GM10248 (cell line): ENCODE data around the gene IL18.

Experiments
- CTCF ChIA-PET: fragments of 300-600 bp; sonication (Branson Sonifier 250); formaldehyde crosslinking; extraction: SDS; loops from one replicate; lab custom pipeline; 2021; ENCODE audit warnings: antibody characterized with exemption; lab: Yijun Ruan, JAX
- POLR2A ChIA-PET: fragments of 350-650 bp; sonication (Branson Sonifier 250); formaldehyde crosslinking; extraction: SDS; loops from one replicate; lab custom pipeline; 2020; ENCODE audit warnings: antibody characterized with exemption; lab: Yijun Ruan, JAX
- DNase-seq: peaks from one replicate; pipeline ENCODE4 v3.0.0; 2012; ENCODE audit errors: extremely low spot score
- CTCF ChIP-seq: IDR thresholded peaks from 2 replicates; pipeline ENCODE4 v1.5.1; 2012; ENCODE audit warnings: mild to moderate bottlenecking, low read depth; ENCODE audit errors: extremely low read depth, missing control alignments, control extremely low read depth

Gene IL18

GRCh38 chr11:112115386-112115785 lies 48.5 kb downstream of the IL18 start:
- ChIA-PET POLR2A (interaction anchor here (0.5 kb wide), 1 partner anchor 87 kb away, joined by 8 read pairs; no protein-coding TSS in a partner anchor), CTCF (interaction anchor here (4.3 to 5.2 kb wide), 3 partner anchors 11 to 165 kb away, joined by 20 to 47 read pairs (median 37); no protein-coding TSS in a partner anchor)
- DNase-seq, result no peak

GRCh38 chr11:112114460-112114859 lies 49.4 kb downstream of the IL18 start:
- DNase-seq, result no peak
- POLR2A ChIA-PET, result no interaction called here
- no peak for TF ChIP-seq CTCF
- CTCF ChIA-PET, result interaction anchor here (1.0 to 5.2 kb wide), 13 partner anchors 8 to 188 kb away, joined by 3 to 47 read pairs (median 11); no protein-coding TSS in a partner anchor

More at GRCh38 chr11:112115386-112115785, 48.5 kb downstream of the IL18 start:
- TF ChIP-seq CTCF, result no peak

GRCh38 chr11:112113539-112114457 lies 50.1 kb downstream of the IL18 start:
- DNase-seq, result peak; percentile 61

GRCh38 chr11:112106070-112106469 lies 57.8 kb downstream of the IL18 start:
- TF ChIP-seq CTCF, result no peak
- POLR2A ChIA-PET, result no interaction called here
- CTCF ChIA-PET, result interaction anchor here (2.2 to 2.4 kb wide), 2 partner anchors 8 to 9 kb away, joined by 6 to 8 read pairs; no protein-coding TSS in a partner anchor
- no peak for DNase-seq

More at GRCh38 chr11:112113539-112114457, 50.1 kb downstream of the IL18 start:
- CTCF ChIA-PET, result interaction anchor here (0.6 to 5.2 kb wide), 20 partner anchors 8 to 187 kb away, joined by 3 to 47 read pairs (median 6); partner anchors contain the start of genes SDHD and TIMM8B
- TF ChIP-seq CTCF, result peak; percentile 61
- POLR2A ChIA-PET, result no interaction called here

GRCh38 chr11:112103446-112103845 lies 60.4 kb downstream of the IL18 start:
- POLR2A ChIA-PET, result no interaction called here
- DNase-seq, result no peak
- no peak for TF ChIP-seq CTCF
- CTCF ChIA-PET, result interaction anchor here (2.1 to 2.6 kb wide), 2 partner anchors 9 to 11 kb away, joined by 10 read pairs; no protein-coding TSS in a partner anchor

- ChIA-PET CTCF (interaction anchor here (0.7 to 5.6 kb wide), 4 partner anchors 9 to 17 kb away, joined by 3 to 47 read pairs (median 4); no protein-coding TSS in a partner anchor), POLR2A (no interaction called here)
- no peak for DNase-seq
- TF ChIP-seq CTCF, result no peak
Observed at GRCh38 chr11:112100462-112100861, 63.4 kb downstream of the IL18 start.
